HG03025 (cell line): ENCODE results near the gene DDHD1.
A peak's percentile ranks its signal among the peaks of the same experiment; 100 is the strongest.
"Not testable (repeated sequence)": the region's sequence is repeated elsewhere in the genome, so short reads cannot be mapped to it uniquely, and the experiment has no call there.

Experiments used
- ATAC-seq: cut with Tn5 transposase; IDR thresholded peaks from one replicate; pipeline ENCODE4 v1.9.1; 2021; ENCODE audit warnings: mild to moderate bottlenecking, moderate library complexity; ENCODE audit not compliant: unreplicated experiment, low FRiP score

Gene DDHD1

DNA sequence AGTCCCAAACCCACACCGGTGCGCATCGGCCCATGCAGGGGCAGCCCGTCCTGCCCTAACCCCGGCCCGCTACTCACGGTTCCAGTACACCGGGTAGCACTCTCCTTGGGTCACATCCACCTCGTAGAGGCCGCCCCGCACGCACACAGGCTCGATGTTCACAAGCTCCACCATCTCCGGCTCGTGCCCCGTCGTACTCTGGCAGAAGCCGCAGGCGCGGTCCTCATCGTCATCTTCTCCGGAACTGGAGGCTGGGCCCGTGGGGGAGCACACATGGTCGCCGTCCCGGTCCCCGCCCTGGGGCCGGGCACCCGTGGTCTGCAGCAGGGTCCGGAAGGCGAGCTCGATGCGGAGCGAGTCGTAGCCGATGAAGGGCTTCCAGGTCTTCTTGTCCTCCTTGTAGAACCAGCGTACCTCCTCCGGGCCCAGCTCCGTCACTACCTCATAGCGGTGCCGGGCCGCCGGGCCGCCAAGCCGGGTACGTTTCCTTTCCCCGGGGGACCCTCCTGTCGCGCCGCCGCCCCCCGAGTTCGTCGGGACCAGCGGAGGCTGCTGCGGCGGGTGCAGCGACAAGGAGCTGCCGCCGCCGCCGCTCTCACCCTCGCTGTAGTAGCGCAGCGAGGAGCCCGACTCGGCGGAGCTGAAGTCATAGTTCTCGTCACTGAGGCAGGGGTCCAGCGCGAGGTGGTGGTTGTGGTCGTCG is 788 bp downstream of the DDHD1 start:
- peak; percentile 22 for ATAC-seq

DNA sequence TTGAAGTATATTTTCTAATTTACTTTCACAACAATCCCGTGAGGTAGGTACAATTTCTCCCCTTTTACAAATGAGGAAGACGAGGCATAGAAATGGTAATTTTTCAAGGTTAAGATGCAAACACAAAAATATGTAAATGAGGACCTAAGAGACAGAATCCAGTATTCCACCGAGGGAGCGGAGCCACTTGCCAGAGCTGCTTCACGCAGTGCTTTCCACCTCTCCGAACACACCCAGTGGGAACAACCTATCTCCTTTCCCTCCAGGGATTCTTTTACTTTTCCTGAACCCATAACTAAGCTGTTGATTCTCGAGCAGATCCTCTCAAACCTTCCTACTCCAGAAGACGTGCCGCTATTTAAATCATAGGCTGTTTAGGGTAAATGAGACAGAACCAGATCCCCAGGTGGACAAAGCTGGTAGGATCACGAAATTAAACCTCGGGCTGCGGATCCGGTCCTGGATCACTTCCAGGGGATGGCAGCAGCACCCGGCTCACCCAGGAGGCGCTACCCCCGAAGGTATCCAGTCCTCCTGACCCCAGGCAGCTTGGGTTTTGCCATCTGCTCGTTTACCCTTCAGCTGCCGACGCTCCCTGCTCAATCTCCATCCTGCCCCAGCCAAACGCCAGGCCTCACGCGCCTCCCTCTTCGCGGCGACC is 1.5 kb downstream of the DDHD1 start:
- no peak for ATAC-seq

- no peak for ATAC-seq
Measured at GRCh38 chr14:53149668-53150316, 3.3 kb downstream of the DDHD1 start.

DNA sequence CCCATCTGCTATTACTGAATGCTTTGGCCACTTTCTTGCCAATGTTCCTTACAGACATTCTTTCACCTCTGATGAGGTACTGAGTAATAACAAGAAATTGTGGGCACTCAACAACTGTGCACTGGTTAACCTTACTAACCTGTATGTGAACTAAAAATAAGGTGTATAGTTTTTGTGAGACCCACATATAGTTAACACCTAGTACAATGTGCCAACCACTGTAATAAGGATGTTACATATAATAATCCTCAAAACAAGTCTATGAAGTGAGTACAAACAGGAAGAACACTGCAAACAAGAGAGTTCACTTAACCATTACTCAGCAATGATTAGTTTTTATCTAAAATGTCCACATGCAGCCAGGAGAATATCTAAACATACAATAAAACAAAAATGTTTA is 4.5 kb downstream of the DDHD1 start:
- ATAC-seq, result no peak

- ATAC-seq, result no peak
Measured at GRCh38 chr14:53147893-53148292, 5.2 kb downstream of the DDHD1 start.

DNA sequence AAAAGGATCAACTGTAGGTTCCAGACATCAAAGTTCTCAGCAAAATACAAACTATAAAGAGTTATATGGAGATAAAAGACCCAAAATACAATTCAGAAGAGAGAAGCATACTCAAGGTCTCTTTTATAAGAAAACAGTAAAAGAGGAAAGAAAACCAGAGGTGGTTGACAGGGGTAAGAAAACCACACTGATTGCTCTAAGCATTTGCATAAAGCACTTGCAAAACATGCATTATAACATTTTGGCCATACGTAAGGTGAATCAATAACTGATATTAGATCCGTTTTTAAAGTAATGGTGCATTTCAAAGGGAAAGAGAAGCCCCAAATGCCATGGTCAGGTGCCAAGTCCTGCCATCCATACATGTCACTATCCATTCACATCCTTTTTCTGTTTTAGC is 5.9 kb downstream of the DDHD1 start:
- no peak for ATAC-seq

GRCh38 chr14:53146739-53147138 is 6.4 kb downstream of the DDHD1 start:
- ATAC-seq, result no peak

GRCh38 chr14:53144244-53144643 is 8.9 kb downstream of the DDHD1 start:
- ATAC-seq, result peak; percentile 73

DNA sequence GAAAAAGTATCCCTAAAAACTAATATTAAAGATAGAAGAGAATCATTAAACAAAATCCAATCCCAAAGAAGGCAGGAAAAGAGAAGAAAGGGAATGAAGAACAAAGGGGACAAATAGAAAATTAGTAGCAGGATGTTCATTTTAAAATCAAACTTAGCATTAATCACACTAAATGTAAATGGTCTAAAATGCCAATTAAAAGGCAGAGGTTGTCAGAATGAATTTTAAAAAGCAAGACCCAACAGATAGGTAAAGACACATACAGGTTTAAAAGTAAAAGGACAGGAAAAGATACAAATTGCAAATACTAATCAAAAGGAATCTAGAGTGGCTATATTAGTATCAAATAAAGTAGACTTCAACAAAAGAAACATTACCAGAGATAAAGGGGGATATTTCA is 12.5 kb downstream of the DDHD1 start:
- ATAC-seq, result no peak

GRCh38 chr14:53137568-53138203 is 15.4 kb downstream of the DDHD1 start:
- ATAC-seq, result no peak

GRCh38 chr14:53130491-53130890 is 22.6 kb downstream of the DDHD1 start:
- ATAC-seq, result not testable (repeated sequence)

- no peak for ATAC-seq
Measured at GRCh38 chr14:53128303-53129028, 24.7 kb downstream of the DDHD1 start.

DNA sequence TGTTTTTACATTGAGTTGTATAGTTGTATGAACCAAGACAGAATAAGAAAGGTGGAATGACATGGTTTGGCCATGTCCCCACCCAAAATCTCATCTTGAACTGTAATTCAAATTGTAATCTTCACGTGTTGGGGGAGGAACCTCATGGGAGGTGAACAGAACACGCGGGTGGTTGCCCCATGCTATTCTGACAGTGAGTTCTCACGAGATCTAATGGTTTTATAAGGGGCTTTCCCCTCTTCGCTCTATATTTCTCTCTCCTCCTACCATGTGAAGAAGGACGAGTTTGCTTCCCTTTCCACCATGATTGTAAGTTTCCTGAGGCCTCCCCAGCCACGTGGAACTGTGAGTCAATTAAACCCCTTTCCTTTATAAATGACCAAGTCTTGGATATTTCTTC is 25.3 kb downstream of the DDHD1 start:
- no peak for ATAC-seq

GRCh38 chr14:53127151-53127550 is 26.0 kb downstream of the DDHD1 start:
- no peak for ATAC-seq

DNA sequence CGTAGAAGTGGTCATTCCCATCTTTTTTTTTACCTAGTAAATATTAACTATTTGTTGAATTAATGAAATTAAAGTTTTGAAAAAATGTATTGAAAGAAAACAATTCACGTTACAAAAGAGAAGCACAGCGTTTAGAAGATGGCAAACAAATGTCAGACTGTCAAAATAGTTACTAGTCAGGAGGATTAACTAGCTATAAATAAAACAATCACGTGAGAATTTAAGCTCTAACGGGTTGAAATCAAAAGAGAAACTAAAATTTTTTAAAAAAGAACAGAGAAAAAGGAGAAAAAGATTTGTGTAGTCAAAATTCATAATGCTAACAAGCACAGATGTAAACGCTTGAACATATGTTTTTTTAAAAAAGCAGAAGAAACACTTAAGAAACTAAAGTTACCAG is 26.4 kb downstream of the DDHD1 start:
- no peak for ATAC-seq

DNA sequence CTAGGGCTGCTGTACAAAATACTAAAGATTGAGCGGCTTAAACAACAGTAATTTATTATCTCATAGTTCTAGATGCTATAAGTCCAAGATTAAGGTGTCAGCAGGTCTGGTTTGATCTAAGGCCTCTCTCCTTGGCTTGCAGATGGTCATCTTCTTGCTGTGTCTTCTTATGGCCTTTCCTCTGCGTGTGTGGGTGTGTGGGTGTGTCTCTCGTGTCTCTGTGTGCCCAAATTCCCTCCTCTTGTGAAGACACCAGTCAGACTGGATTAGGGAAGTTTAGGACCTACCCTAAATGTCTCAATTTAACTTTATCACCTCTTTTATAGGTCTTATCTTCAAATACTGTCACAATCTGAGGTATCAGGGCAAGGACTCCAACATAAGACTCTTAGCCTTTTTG is 28.3 kb downstream of the DDHD1 start:
- no peak for ATAC-seq

GRCh38 chr14:53121419-53121818 is 31.7 kb downstream of the DDHD1 start:
- not testable (repeated sequence) for ATAC-seq

DNA sequence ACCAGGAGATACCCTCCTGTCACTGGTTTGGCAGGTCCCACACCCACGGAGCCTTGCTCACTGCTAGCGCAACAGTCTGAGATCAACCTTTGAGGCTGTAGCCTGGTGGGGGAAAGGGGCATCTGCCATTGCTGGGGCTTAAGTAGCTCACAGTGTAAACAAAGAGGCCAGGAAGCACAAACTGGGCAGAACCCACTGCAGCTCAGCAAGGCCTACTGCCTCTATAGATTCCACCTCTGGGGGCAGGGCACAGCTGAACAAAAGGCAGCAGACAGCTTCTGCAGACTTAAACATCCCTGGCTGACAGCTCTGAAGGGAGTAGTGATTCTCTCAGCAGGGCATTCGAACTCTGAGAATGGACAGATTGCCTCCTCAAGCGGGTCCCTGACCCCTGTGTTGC is 35.6 kb downstream of the DDHD1 start:
- not testable (repeated sequence) for ATAC-seq

- ATAC-seq, result no peak
Measured at GRCh38 chr14:53113989-53114388, 39.1 kb downstream of the DDHD1 start.

DNA sequence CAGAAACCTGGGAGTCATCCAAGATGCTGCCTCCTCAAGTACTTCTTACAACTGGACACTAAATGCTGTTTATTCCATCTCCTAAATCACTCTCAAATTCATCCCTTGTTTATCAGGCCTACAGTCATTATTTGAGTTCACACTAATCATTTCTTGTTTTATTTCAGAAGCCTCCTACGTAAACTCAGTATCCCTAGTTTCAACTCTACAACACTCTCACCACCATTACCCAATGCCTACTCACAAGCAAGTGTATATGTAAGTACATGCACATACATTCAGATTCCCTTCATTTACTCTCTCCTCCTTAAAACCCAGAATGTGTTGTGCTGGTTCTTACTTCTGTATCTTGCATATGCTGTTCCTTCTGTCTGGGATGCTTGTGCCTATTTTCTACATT is 43.0 kb downstream of the DDHD1 start:
- no peak for ATAC-seq
